GM19238 (cell line): ENCODE data around the gene DUS2.
A peak's percentile ranks its signal among the peaks of the same experiment; 100 is the strongest.
"Not testable (repeated sequence)": the region's sequence is repeated elsewhere in the genome, so short reads cannot be mapped to it uniquely, and the experiment has no call there.

Source experiments
- DNase-seq: peaks from one replicate; pipeline ENCODE4 v3.0.0; 2011; ENCODE audit warnings: low spot score; ENCODE audit not compliant: insufficient read length

The DUS2 gene

DNA sequence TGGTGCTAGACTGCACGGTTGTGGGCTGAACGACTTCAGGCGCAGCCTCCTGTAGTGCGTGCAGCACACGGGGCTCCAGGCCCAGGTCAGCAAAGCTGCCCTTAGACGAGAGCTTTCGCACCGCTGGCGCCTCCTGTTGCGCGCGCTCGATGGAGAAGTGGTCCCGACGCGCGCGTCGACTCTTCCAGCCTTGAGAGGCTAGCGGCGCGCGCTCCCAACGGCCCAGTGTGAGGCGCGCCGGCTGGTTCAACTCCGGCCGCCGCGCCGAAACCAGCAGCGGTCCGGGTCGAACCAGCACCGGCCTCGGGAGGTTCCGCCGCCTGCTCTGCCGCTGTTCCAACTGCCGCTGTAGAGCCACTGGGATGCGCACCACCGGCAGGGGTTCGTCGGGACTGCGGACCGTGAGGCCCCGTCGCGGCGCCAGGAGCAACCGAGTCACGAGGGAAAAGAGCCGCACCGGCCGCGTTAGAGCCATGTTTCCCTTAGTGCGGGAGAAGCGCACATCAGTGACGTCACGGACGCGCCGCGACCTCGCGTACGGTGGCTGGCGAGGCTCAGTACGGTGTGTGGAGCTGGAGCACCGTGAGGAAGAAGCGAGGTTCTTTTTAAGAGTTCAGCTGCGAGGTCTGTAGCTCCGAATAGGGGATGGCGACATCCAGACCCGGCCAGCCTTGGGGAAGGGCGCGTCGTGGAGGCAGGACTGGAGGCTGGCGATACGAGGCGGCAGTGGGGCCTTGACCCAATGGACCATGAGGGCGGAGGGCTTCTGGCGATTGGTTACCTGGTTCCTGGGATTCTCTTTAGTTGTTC is at the start of gene DUS2, which contains the start of gene DDX28:
Gene DUS2, plus strand, starts transcription at position 557 of the 810 bp plus-strand sequence. CDS start 14,740 bp downstream, outside the sequence.
Gene DDX28, minus strand, starts transcription at position 505 of the 810 bp plus-strand sequence. Its CDS starts 30 bp downstream, at position 475.
- peak; percentile 77 for DNase-seq

DNA sequence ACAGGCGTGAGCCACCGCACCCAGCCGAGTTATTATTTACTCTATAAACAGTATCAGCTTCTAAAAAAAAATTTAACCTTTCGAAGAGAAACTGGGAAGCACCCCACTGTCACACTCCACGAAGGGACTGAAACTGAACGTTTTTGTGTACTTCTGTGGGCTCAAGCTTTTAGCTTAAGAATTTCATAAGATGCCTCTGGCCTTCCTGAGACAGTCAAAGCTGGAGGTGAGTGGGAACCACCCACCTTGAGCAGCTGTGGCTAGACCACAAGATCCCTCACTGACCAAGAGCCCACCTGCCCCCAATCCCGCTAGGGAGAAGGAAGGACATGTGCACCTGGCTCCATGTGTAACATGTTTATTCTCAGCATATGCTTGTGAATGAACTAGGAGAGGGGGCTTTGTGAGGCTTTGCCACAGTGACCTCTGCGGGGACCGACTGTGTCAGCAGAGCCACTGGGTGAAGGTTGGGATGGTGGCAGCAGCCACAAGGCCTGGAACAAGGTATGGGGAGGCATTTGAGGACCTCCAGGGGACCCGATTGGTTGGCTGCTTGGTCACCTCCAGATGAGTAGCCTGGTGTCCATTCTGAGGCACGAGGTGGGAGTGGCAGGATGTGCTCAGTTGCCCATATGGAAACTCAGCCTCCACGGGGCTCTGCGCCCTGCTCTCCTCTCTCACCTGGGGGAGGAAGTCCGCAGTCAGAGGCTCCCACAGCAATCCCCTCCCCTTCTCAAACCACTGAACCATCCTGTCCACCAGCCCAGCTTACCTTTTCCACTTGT is 47.6 kb upstream of the DUS2 start:
- no peak for DNase-seq

DNA sequence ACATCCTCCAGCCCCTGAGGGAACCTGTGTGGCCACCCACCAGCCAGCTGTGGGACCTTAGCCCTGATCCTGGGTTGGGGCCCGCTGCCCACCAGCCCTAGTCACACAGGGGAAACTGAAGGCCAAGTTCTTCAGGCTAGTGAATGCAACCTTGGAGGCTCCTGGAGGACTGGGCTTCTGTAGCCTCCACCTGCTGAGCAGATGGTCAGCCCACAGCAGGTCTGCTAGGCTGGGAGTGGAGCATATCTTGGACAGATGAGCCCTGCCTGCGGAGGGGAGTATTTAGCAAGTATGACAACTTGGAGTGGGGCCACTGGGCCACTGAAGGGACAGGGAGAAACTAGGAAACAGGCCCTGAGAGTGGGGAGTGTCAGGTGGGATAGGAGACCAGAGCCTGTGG is 46.9 kb upstream of the DUS2 start:
- no peak for DNase-seq

DNA sequence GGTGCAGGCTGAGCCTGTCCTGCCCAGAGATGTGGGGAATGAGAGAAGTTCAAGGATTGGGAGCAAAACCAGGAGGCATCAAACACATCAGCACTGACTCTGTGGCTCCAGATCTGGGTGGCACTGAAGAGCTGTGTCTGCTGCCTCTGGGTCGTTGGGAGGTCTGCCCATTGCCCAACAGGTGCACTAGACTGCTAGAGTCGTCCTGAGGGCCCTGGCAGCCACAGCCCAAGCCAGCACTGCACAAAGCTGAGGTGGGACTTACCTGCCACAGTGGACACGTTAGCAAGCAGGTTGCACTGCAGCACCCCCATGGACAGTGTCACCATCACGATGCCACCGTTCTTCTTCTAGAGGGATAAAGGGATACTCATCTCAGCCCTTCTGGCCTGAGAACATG is 46.1 kb upstream of the DUS2 start:
- DNase-seq: no peak

DNA sequence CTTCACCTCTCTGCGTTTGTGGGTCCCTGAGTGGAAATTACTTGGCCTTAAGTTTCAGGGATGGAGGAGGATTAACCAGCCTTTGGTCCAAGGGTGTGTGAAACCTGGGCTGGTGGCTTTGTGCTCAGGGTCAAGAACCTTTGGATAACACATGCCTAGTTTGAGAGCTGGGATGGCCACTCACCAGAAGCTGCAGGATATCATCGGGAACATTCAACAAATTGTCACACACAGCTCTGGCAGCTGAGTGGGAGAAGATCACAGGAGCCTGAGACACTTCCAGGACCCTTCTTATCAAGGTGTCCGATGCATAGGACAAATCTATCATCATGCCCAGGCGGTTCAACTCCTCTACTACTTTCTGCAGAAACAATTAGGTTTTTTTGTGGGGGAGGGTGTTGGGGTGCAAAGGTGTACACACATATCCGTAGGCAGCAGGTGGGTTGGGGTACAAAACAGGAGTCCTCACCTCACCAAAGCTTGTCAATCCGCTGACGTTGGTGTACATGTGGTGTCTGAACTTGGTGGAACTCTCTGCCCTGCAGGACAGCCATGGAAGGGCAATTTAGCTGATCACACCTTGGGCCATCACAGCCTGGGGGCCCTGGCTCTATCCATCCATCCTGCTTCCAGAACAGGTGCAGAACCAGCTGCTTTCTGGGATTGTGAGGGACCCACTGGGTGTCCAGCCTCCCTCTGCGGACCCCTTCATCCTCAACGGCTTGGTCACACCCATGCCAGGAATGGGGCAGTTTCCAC is 45.4 kb upstream of the DUS2 start:
- DNase-seq: no peak

DNA sequence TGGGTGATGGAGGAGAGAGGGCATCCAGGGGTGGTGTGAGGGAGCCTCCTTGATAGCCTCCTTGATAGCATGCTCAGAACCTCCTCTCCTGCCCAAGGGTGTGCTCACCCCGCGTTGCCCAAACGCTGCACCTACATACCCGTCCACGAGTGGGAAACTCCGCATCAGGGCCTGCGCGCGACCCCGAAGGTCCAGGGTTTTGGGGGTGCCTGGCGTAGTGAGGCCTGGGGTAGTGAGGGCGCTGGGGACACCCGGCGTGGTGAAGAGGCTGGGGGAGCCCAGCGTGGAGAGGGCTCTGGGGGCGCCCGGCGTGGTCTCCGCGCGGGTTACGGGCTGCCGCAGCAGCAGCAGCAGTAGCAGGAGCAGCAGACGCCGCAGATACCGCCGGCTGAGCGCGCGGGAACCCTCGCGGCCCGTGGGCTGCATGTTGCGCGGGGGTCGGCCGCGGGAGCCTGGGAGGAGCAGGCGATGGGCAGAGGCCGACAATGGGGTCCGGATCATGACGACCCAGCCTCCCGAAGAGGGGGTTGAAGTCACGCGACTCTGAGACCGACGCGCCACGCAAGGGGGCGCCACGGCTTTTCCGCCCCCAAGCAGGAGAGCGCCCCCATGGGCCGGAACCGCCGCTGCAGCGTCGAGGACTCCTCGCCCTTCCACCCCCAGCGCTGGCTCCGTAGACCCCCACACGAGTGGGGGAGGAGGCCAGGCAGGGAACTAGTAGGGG is 43.0 kb upstream of the DUS2 start, which contains the start of gene DPEP3:
Gene DPEP3, minus strand, starts transcription at position 545 of the 724 bp plus-strand sequence. Its CDS starts 119 bp downstream, at position 426.
- no peak for DNase-seq

DNA sequence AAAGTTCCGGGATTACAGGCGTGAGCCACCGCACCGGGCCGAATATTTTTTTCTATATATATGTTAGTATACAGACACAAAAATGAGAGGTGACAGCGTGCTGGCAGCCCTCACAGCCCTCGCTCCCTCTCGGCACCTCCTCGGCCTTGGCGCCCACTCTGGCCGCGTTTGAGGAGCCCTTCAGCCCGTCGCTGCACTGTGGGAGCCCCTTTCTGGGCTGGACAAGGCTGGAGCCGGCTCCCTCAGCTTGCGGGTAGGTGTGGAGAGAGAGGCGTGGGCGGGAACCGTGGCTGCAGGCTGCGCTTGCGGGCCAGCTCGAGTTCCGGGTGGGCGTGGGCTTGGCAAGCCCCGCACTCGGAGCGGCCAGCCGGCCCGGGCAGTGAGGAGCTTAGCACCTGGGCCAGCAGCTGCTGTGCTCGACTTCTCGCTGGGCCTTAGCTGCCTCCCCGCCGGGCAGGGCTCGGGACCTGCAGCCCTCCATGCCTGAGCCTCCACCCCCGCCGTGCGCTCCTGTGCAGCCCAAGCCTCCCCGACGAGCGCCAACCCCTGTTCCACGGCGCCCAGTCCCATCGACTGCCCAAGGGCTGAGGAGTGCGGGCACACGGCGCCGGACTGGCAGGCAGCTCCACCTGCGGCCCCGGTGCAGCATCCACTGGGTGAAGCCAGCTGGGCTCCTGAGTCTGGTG is 40.9 kb upstream of the DUS2 start:
- DNase-seq: no peak

DNA sequence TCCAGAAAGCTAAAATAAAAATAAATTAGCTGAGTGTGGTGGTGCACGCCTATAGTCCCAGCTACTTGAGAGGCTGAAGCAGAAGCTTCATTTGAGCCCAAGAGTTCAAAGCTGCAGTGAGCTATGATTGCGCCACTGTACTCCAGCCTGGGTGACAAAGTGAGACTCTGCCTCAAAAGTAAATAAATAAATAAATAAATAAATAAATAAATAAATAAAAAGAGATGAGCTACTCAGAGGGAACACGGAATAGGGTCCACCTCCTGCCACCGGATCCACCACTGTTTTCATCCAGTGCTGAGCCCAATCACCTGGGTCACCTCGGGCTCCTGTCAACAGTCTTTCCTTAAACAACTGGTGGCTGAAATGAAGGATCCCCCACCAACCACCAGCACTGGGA is 36.1 kb upstream of the DUS2 start:
- no peak for DNase-seq

DNA sequence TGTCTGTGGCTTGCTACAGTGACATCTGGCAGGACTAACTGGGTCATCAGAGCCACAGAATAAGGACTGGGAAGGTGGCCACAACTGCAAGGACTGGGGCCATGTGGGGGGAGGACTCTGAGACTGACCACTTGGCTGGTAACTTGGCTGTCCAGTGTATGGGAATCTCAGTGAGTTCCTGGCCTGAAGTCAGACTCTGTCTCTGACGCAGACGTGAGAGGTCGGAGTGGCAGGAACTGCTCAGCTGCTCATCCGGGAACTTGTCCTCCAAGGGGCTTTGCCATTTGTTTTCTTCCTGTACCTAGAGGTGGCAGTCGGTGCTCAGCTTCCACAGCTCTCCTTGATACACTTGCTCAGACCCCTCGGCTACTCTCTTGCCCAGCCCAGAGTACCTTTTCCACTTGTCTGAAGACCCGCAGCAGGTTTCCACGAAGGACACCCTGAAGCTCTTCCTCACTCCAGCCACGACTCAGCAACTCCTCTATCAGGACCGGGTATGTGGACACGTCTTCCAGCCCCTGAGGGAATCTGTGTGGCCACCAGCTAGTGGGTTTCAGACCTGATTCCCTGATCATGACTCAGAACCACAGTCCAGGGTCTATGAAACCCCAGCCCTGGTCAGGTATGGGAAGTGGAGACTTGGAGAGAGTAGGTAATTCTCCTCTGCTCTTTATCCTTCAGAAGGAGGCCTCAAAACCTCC is 35.5 kb upstream of the DUS2 start:
- DNase-seq: no peak

DNA sequence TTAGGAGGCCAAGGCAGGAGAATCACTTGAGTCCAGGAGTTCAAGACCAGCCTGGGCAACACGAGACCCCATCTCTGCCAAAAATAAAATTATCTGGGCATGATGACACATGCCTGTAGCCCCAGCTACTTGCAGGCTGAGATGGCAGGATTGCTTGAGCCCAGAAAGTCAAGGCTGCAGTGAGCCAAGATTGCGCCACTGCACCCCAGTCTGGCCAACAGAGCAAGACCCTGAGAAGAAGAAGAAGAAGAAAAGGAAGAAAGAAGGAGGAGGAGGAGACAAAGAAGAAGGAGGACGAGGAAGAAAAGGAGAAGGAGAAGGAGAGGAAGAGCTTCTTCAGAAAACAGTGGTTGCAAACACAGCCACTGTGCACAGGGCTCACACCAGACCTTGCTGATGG is 34.4 kb upstream of the DUS2 start:
- DNase-seq: no peak

DNA sequence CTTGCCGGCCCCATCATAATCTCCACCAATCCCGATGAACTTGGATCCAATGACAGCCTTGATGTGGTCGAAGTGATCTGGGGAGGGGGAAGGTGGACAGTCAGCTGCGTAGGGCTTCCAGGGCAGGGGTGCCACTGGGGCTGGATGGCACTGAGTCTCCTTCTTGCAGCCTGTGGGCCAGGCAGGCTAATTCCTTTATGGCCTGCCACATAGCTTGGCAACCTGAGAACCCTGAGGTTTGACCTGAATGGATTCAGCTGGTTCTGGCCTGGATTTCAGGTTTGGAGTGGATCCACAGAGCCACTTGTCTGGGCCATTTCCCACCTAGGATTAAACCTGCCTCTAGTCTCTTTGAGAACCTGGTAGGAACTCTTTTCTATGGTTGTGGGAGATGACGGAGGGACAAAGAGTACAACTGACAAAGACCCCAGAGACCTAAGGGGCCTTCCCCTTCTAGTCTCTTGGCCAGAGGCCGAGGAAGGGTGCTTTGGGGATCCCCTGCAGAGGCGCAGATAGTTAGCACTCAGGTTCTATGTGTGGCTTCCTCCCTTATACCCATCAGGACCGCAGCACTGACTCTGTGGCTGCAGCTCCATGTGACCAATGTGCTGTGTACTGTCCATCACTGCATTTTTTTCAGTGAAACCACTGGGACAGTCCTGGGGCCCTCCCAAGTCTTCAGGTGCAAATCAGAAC is 33.6 kb upstream of the DUS2 start:
- no peak for DNase-seq

DNA sequence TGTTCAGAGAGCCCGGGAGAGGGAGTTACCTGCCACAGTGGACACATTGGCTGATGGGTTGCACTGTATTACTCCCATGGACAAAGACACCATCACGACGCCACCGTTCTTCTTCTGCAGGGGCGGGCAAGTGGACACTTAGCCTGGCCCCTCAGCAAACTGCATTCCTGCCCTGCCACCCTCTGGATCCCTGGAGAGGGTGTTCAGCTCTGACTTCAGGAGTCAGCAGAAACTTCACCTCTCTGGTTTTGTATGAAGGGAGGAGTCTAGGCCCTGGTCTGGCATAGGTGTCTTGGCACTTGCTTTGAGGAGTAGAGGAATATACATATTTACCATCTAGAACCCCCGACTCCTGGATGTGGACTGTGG is 33.1 kb upstream of the DUS2 start:
- DNase-seq: no peak

DNA sequence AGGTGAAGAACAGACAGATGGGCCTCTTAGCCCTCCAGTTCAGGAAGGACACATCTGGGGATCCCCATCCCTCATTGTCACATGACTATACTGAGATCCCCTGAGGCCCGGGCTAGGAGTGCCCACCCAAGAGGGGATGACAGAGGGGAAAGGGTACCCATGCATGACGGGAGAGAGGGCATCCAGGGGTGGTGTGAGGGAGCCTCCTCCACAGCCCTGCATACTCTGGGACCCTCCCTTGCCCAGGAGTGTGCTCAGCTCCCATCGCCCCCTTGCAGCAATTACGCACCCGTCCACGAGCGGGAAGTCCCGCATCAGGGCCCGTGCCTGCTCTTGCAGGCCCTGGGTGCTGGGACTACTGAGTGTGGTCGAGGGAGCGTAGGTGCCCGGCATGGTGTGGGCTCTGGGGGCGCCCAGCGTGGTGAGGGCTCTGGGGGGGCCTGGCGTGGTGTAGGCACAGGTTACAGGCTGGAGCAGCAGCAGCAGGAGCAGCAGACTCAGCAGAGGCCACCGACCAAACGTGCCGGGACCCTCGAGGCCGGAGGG is 30.4 kb upstream of the DUS2 start:
- DNase-seq: no peak

DNA sequence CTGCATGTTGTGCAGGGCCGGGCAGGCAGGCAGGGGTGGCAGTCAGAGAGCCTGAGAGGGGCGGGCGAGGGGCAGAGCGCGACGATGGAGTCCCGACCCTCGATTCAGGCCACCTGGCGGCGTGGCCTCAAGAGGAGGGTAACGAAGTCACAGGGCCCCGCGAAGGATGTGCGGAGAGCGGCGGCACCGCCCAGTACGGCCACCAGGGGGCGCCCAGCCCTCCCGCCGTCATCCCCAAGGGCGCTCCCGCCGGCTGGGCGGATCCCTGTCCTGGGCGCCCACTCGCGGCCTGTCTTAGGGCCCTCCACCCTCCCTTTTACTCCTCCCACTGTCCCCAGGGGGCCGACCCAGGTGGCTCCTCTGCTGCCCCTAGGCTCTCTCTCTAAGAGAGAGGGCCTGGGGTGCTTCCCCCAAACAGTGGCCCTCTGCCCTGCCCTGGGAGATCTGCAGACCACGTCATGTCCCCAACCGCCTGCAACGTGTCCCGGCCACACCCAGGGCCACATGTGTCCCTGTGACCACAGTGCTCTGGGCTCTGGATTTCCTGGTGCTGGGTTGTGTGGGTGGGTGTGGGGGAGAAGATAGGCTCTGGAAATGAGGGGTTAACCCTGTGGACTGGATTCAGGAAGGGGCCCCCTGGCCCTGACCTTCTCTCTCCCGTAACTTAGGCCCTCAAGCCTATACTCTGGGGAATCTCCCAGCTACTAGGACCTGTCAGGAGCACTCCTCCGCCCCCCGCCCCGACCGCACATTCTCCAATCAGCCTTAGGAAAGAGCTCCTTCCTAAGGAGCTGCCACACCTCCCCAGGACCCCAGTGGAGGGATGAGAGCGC is 29.7 kb upstream of the DUS2 start:
- DNase-seq: peak; percentile 87

DNA sequence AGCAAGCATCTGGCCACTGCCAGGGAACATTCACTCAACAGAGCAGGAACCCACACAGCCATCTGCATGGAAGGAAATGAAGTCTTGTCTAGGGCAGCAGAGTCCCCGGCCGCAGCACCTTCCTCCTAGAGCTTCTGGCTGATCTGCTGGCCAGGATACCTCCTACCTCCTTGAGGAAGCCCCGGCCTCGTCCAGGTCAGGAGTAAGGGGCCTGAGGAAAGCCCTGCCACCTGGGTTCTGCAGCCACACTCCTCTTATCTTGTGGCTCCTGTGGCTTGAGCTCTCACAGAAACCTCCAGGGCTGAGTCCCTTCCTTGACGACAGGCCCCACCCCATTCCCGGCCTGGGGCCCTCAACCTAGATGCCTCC is 29.1 kb upstream of the DUS2 start:
- DNase-seq: not testable (repeated sequence)

DNA sequence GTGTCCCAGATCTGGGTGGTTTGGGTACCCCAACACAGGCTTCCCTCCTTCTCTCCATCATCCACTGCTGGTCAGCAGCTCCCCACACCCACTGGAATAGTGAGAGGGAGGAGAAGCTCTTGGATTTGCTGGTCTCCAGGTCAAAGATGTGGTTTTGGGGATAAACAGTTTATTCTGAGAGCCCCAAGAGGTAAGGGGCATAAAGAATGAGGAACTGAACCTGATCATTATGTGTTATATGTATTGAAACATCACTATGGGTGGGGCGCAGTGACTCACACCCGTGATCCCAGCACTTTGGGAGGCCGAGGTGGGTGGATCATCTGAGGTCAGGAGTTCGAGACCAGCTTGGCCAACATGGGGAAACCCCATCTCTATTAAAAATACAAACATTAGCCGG is 27.7 kb upstream of the DUS2 start:
- DNase-seq: no peak

DNA sequence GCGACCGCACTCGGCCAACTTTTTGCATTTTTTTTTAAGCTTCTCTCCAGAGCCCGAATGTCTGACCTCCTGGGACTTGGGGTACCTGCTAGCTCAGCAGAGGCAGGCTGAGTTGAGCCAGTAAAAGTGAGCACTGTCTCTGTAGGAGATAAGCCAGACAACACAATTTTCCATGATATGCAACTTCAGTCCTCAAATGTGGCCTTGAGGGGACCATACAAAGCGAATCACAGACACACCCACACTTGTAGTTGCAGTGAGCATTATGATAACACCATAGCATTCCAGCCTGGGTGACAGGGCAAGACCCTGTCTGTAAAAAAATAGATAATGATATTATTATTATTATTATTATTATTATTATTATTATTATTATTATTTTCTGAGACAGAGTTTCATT is 26.4 kb upstream of the DUS2 start:
- no peak for DNase-seq

DNA sequence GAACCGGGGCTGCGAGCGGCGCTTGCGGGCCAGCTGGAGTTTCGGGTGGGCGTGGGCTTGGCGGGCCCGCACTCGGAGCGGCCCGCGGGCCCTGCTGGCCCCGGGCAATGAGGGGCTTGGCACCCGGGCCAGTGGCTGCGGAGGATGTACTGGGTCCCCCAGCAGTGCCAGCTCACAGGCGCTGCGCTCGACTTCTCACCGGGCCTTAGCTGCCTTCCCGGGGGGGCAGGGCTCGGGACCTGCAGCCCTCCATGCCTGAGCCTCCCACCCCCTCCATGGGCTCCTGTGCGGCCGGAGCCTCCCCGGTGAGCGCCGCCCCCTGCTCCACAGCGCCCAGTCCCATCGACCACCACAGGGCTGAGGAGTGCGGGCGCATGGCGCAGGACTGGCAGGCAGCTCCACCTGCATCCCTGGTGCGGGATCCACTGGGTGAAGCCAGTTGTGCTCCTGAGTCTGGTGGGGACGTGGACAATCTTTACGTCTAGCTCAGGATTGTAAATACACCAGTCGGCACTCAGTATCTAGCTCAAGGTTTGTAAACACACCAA is 24.8 kb upstream of the DUS2 start:
- not testable (repeated sequence) for DNase-seq
